ENCODE data around the gene FAM131B.

DNA sequence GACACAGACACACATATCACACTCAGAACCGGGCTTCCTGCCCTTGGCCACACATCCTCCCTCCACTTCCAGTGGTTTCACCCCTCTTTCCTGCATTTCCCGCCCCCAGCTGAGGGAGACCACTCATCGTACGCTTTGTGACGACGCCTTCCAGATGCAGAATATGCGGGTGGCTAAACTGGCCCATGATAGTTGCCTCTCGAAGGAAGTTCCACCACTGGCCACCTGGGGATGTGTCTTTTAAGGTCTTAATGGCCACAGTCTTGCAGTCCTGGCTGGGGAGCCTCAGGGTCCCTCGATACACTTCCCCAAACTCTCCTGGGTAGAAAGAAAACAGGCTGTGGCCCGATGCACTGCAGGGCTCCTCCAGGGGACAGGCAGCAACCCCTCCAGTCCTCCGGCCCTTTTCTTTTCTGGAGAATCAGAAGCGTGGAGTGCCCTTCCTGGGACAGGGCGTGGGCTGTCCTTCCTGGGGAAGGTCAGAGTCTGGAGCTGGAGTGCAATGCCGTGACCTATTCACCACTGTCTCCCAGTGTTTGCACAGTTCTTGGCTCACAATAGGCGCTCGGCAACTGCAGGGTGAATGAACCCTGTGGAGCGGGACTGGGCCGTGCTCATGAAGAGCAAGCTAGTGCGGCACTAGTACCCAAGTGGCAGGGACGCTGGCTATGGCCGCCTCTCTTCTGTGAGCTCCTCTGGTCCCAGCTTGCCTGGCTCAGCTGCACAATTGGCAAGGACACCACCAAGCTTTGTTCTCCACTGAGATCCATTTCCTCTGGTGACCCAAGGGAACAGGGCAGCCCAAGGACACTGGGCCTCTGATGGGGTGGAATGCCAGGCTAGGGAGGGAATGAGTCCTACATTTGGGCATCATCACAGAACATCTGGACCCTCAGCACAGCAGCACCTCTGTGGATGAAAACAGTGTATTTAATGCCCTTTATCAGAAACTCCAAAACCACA is 33.0 kb upstream of the FAM131B start:
- TF ChIP-seq, protein P1, sequence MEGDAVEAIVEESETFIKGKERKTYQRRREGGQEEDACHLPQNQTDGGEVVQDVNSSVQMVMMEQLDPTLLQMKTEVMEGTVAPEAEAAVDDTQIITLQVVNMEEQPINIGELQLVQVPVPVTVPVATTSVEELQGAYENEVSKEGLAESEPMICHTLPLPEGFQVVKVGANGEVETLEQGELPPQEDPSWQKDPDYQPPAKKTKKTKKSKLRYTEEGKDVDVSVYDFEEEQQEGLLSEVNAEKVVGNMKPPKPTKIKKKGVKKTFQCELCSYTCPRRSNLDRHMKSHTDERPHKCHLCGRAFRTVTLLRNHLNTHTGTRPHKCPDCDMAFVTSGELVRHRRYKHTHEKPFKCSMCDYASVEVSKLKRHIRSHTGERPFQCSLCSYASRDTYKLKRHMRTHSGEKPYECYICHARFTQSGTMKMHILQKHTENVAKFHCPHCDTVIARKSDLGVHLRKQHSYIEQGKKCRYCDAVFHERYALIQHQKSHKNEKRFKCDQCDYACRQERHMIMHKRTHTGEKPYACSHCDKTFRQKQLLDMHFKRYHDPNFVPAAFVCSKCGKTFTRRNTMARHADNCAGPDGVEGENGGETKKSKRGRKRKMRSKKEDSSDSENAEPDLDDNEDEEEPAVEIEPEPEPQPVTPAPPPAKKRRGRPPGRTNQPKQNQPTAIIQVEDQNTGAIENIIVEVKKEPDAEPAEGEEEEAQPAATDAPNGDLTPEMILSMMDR (IDR thresholded peaks at IDR 0.05; ENCODE audit: insufficient read depth, low read length): peak; percentile 3
- TF ChIP-seq POLR2AphosphoS5 (IDR thresholded peaks at IDR 0.05; ENCODE audit: low read depth) (no peak), REST (IDR thresholded peaks at IDR 0.05; ENCODE audit: insufficient replicate concordance, low read depth) (no peak), GABPA (IDR thresholded peaks at IDR 0.05; ENCODE audit: low read depth) (no peak)
